ENCODE results near the gene SLC22A15. TPM values are rescaled to one million over a fixed set of nuclear protein-coding genes. Genes with fewer than 3 reads are reported as not detected.
A peak's percentile ranks its signal among the peaks of the same experiment; 100 is the strongest.
"Not testable (repeated sequence)": the region's sequence is repeated elsewhere in the genome, so short reads cannot be mapped to it uniquely, and the experiment has no call there.

SLC22A15 gene
- total RNA-seq, 2 experiments from 2014 or later: 1.2 to 1.3 TPM

GRCh38 chr1:115971778-115972177, 4.5 kb upstream of the SLC22A15 start:
- CTCF ChIA-PET: interaction anchor here (2.0 kb wide), 1 partner anchor 9 kb away, joined by 6 read pairs; no protein-coding TSS in a partner anchor

GRCh38 chr1:115973154-115973553, 3.2 kb upstream of the SLC22A15 start:
- H3K36me3 Mint-ChIP-seq (ENCODE audit: low read depth): no peaks in the 10 kb centered on the region
- ChIA-PET POLR2A (no interaction called here), CTCF (interaction anchor here (1.1 kb wide), 1 partner anchor 48 kb away, joined by 4 read pairs; no protein-coding TSS in a partner anchor)

More at GRCh38 chr1:115971778-115972177, 4.5 kb upstream of the SLC22A15 start:
- H3K9me3 Mint-ChIP-seq; POLR2A ChIA-PET; H3K4me1 Mint-ChIP-seq; H3K36me3 Mint-ChIP-seq (ENCODE audit: low read depth); H3K4me3 Mint-ChIP-seq; DNase-seq; H3K27ac Mint-ChIP-seq: not testable (repeated sequence)
- H3K27me3 Mint-ChIP-seq: peaks cover 25% of the 10 kb centered on the region

GRCh38 chr1:115975569-115976061, 698 bp upstream of the SLC22A15 start:
- ChIA-PET POLR2A (no interaction called here), CTCF (no interaction called here)
- Mint-ChIP-seq H3K27me3 (peaks cover 28% of the 10 kb centered on the region), H3K4me1 (peaks cover 14% of the 10 kb centered on the region), H3K36me3 (ENCODE audit: low read depth) (no peaks in the 10 kb centered on the region), H3K9me3 (no peaks in the 10 kb centered on the region), H3K27ac (peak overlapping the region; percentile 67), H3K4me3 (peak overlapping the region; percentile 89)
- DNase-seq: no peak

More at GRCh38 chr1:115973154-115973553, 3.2 kb upstream of the SLC22A15 start:
- DNase-seq: no peak
- Mint-ChIP-seq H3K27me3 (peaks cover 29% of the 10 kb centered on the region), H3K4me1 (peaks cover 14% of the 10 kb centered on the region), H3K9me3 (no peaks in the 10 kb centered on the region), H3K4me3 (no peak overlapping the region), H3K27ac (no peak overlapping the region)

- H3K27ac Mint-ChIP-seq: no peak overlapping the region
- H3K9me3 Mint-ChIP-seq: no peaks in the 10 kb centered on the region
- no peaks in the 10 kb centered on the region for H3K36me3 Mint-ChIP-seq (ENCODE audit: low read depth)
- peaks cover 14% of the 10 kb centered on the region for H3K4me1 Mint-ChIP-seq
- CTCF ChIA-PET: no interaction called here
- no peak for DNase-seq
- H3K27me3 Mint-ChIP-seq: peaks cover 28% of the 10 kb centered on the region
- peak overlapping the region; percentile 49 for H3K4me3 Mint-ChIP-seq
- POLR2A ChIA-PET: no interaction called here
These were observed 697 bp downstream of the SLC22A15 start for GRCh38 chr1:115976921-115977498.

- CTCF ChIA-PET: interaction anchor here (0.8 kb wide), 1 partner anchor 170 kb away, joined by 3 read pairs; no protein-coding TSS in a partner anchor
- Mint-ChIP-seq H3K36me3 (ENCODE audit: low read depth) (no peaks in the 10 kb centered on the region), H3K4me1 (peaks cover 14% of the 10 kb centered on the region), H3K27me3 (peaks cover 28% of the 10 kb centered on the region), H3K27ac (no peak overlapping the region), H3K4me3 (peak overlapping the region; percentile 49), H3K9me3 (no peaks in the 10 kb centered on the region)
- POLR2A ChIA-PET: interaction anchor here (0.9 kb wide), 1 partner anchor 14 kb away, joined by 3 read pairs; no protein-coding TSS in a partner anchor
- no peak for DNase-seq
These were observed 1.4 kb downstream of the SLC22A15 start for GRCh38 chr1:115977499-115978258.

- Mint-ChIP-seq H3K36me3 (ENCODE audit: low read depth) (no peaks in the 10 kb centered on the region), H3K4me1 (peaks cover 14% of the 10 kb centered on the region), H3K27ac (no peak overlapping the region), H3K4me3 (no peak overlapping the region), H3K9me3 (no peaks in the 10 kb centered on the region), H3K27me3 (peaks cover 28% of the 10 kb centered on the region)
- ChIA-PET POLR2A (interaction anchor here (0.9 kb wide), 1 partner anchor 13 kb away, joined by 3 read pairs; no protein-coding TSS in a partner anchor), CTCF (interaction anchor here (0.8 kb wide), 1 partner anchor 171 kb away, joined by 3 read pairs; no protein-coding TSS in a partner anchor)
- DNase-seq: no peak
These were observed 2.1 kb downstream of the SLC22A15 start for GRCh38 chr1:115978292-115978941.

GRCh38 chr1:115980156-115980555, 3.8 kb downstream of the SLC22A15 start:
- no peak overlapping the region for H3K4me3 Mint-ChIP-seq
- H3K27ac Mint-ChIP-seq: no peak overlapping the region
- no peak for DNase-seq
- CTCF ChIA-PET: interaction anchor here (3.2 kb wide), 1 partner anchor 11 kb away, joined by 27 read pairs; no protein-coding TSS in a partner anchor
- no peaks in the 10 kb centered on the region for H3K9me3 Mint-ChIP-seq
- H3K4me1 Mint-ChIP-seq: peaks cover 14% of the 10 kb centered on the region
- POLR2A ChIA-PET: no interaction called here
- peaks cover 25% of the 10 kb centered on the region for H3K27me3 Mint-ChIP-seq
- no peaks in the 10 kb centered on the region for H3K36me3 Mint-ChIP-seq (ENCODE audit: low read depth)

- H3K9me3 Mint-ChIP-seq: no peaks in the 10 kb centered on the region
- CTCF ChIA-PET: interaction anchor here (0.6 to 3.2 kb wide), 15 partner anchors 10 to 373 kb away, joined by 3 to 27 read pairs (median 4); no protein-coding TSS in a partner anchor
- H3K4me1 Mint-ChIP-seq: peaks cover 6% of the 10 kb centered on the region
- POLR2A ChIA-PET: interaction anchor here (0.9 kb wide), 1 partner anchor 263 kb away, joined by 3 read pairs; no protein-coding TSS in a partner anchor
- H3K4me3 Mint-ChIP-seq: no peak overlapping the region
- no peaks in the 10 kb centered on the region for H3K36me3 Mint-ChIP-seq (ENCODE audit: low read depth)
- no peak for DNase-seq
- H3K27me3 Mint-ChIP-seq: peaks cover 21% of the 10 kb centered on the region
- H3K27ac Mint-ChIP-seq: no peak overlapping the region
These were observed 5.0 kb downstream of the SLC22A15 start for GRCh38 chr1:115980998-115981993.

GRCh38 chr1:115982400-115982799, 6.1 kb downstream of the SLC22A15 start:
- no peak for DNase-seq
- peaks cover 2% of the 10 kb centered on the region for H3K4me1 Mint-ChIP-seq
- no peak overlapping the region for H3K4me3 Mint-ChIP-seq
- H3K36me3 Mint-ChIP-seq (ENCODE audit: low read depth): no peaks in the 10 kb centered on the region
- ChIA-PET CTCF (interaction anchor here (1.1 to 3.2 kb wide), 4 partner anchors 9 to 374 kb away, joined by 4 to 27 read pairs (median 8); no protein-coding TSS in a partner anchor), POLR2A (no interaction called here)
- no peaks in the 10 kb centered on the region for H3K9me3 Mint-ChIP-seq
- H3K27me3 Mint-ChIP-seq: peaks cover 15% of the 10 kb centered on the region
- H3K27ac Mint-ChIP-seq: no peak overlapping the region

- Mint-ChIP-seq H3K36me3 (ENCODE audit: low read depth) (no peaks in the 10 kb centered on the region), H3K27ac (no peak overlapping the region), H3K4me1 (no peaks in the 10 kb centered on the region), H3K9me3 (no peaks in the 10 kb centered on the region), H3K4me3 (no peak overlapping the region), H3K27me3 (peaks cover 6% of the 10 kb centered on the region)
- POLR2A ChIA-PET: no interaction called here
- DNase-seq: no peak
- CTCF ChIA-PET: interaction anchor here (0.9 to 2.5 kb wide), 5 partner anchors 13 to 176 kb away, joined by 3 to 9 read pairs (median 3); no protein-coding TSS in a partner anchor
These were observed 7.3 kb downstream of the SLC22A15 start for GRCh38 chr1:115983584-115983983.

GRCh38 chr1:115987623-115988022, 11.3 kb downstream of the SLC22A15 start:
- no peak for DNase-seq
- Mint-ChIP-seq H3K36me3 (ENCODE audit: low read depth) (no peaks in the 10 kb centered on the region), H3K27me3 (no peaks in the 10 kb centered on the region), H3K4me1 (no peaks in the 10 kb centered on the region), H3K9me3 (no peaks in the 10 kb centered on the region), H3K27ac (no peak overlapping the region), H3K4me3 (no peak overlapping the region)
- POLR2A ChIA-PET: no interaction called here
- CTCF ChIA-PET: interaction anchor here (1.5 kb wide), 1 partner anchor 33 kb away, joined by 5 read pairs; no protein-coding TSS in a partner anchor

GRCh38 chr1:115988953-115989352, 12.6 kb downstream of the SLC22A15 start:
- Mint-ChIP-seq H3K27me3 (no peaks in the 10 kb centered on the region), H3K36me3 (ENCODE audit: low read depth) (no peaks in the 10 kb centered on the region), H3K9me3 (no peaks in the 10 kb centered on the region), H3K27ac (no peak overlapping the region), H3K4me3 (no peak overlapping the region), H3K4me1 (no peaks in the 10 kb centered on the region)
- ChIA-PET POLR2A (no interaction called here), CTCF (interaction anchor here (4.6 kb wide), 1 partner anchor 8 kb away, joined by 27 read pairs; no protein-coding TSS in a partner anchor)
- no peak for DNase-seq

All from activated CD4-positive, alpha-beta memory T cell treated with anti-CD3 and anti-CD28 coated beads, Interleukin-2, amount 10 ng/mL, durations not matched to agents 7 days and 5 days (primary cell).